Activated CD4-positive, alpha-beta memory T cell treated with anti-CD3 and anti-CD28 coated beads, Interleukin-2, amount 10 ng/mL, durations not matched to agents 7 days and 5 days (primary cell): ENCODE data around the gene PLEKHA3. TPM values are rescaled to one million over a fixed set of nuclear protein-coding genes. Genes with fewer than 3 reads are reported as not detected.

ENCODE experiments used
- CTCF ChIA-PET: fragments of 350-600 bp; sonication (Branson Sonifier 250); formaldehyde crosslinking; loops from one replicate; lab custom pipeline; 2021; ENCODE audit warnings: antibody characterized with exemption, inconsistent platforms; lab: Charles Lee
- POLR2A ChIA-PET: fragments of 350-600 bp; sonication (Branson Sonifier 250); formaldehyde crosslinking; loops from one replicate; lab custom pipeline; 2021; ENCODE audit warnings: antibody characterized with exemption; lab: Charles Lee
- DNase-seq: peaks from one replicate; pipeline ENCODE4 v3.0.0-alpha.2; 2020
- H3K27ac Mint-ChIP-seq: one replicate; pipeline ENCODE4 v1.8.0; 2021; ENCODE audit warnings: mild to moderate bottlenecking, mixed read lengths
- H3K27me3 Mint-ChIP-seq: one replicate; pipeline ENCODE4 v1.8.0; 2021; ENCODE audit warnings: mixed read lengths
- H3K36me3 Mint-ChIP-seq: one replicate; pipeline ENCODE4 v1.8.0; 2021; ENCODE audit warnings: low read depth, mixed read lengths
- H3K4me1 Mint-ChIP-seq: one replicate; pipeline ENCODE4 v1.8.0; 2021; ENCODE audit warnings: mixed read lengths
- H3K4me3 Mint-ChIP-seq: one replicate; pipeline ENCODE4 v1.8.0; 2021; ENCODE audit warnings: mild to moderate bottlenecking, mixed read lengths
- H3K9me3 Mint-ChIP-seq: one replicate; pipeline ENCODE4 v1.8.0; 2021; ENCODE audit warnings: mixed read lengths
- total RNA-seq, 2 experiments: library from RNA; stranded (reverse); gene quantifications; one replicate each; pipeline ENCODE4 v1.2.3, GENCODE V29; 2021

PLEKHA3 gene
- 10 to 100 TPM; 27.7 to 28.7 TPM for total RNA-seq

DNA sequence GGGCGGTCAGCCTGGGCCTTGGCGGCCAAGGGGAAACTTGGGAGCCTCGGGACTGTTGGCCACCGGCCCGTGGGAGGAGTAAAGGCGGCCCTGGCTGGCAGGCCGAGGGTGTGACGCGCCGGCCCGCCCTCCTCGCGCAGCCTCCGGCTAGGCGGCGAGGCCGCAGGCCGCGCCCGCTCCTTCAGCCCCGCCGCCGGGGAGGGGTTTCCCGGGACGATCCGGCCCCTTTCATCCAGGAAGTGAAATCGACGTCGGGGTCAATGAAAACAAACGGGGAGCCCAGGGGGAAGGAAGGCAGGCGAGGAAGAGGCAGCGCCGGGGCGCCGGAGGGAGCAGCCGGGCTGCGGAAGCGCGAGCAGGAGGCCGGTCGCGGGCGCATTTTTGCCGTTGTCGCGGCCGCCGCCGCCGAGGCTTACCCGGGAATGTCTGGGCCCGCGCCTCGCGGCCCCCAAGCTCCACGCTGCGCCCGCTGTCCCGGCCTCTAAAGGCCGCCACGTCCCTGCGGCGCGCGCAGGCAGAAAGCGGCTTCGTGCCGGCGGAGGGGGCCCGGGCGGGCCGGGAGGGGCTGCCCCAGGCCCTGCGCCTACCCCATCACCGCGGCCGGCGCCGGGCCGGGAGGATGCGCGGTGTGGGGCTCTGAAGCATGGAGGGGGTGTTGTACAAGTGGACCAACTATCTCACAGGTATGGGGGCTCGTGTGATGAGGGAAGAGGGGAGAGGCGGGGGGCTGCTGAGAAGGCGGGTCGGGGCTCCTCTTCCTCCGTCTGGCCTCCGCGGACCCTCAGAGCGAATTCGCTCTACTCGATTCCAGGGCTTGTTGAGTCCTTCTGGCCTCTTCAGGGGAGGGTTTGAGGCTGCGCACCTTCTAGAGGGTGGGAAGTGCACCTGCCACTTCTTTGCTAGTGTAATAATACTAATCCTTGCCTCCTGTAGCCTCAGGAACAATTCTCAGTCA is at the start of gene PLEKHA3:
Gene PLEKHA3 (plus strand): TSS at position 231 of the 955 bp plus-strand sequence. CDS start 413 bp downstream, at position 644.
- Mint-ChIP-seq H3K4me1 (peaks cover 52% of the 10 kb centered on the region), H3K4me3 (peak within 1 kb of the TSS; percentile 95), H3K9me3 (no peaks in the 10 kb centered on the region), H3K27ac (peak within 1 kb of the TSS; percentile 99), H3K27me3 (no peaks in the 10 kb centered on the region), H3K36me3 (peaks cover 9% of the 10 kb centered on the region)
- peak; percentile 83 for DNase-seq
- CTCF ChIA-PET = interaction anchor here (0.8 to 2.3 kb wide), 6 partner anchors 15 to 66 kb away, joined by 3 to 15 read pairs (median 4); partner anchors contain the start of genes PJVK and PRKRA
- POLR2A ChIA-PET = interaction anchor here (0.6 to 2.5 kb wide), 12 partner anchors 12 to 67 kb away, joined by 3 to 14 read pairs (median 4); partner anchors contain the start of genes PJVK and PRKRA

- POLR2A ChIA-PET = interaction anchor here (1.2 to 1.5 kb wide), 2 partner anchors 13 to 22 kb away, joined by 3 to 4 read pairs; no protein-coding TSS in a partner anchor
- Mint-ChIP-seq H3K27ac (no peak overlapping the region), H3K9me3 (no peaks in the 10 kb centered on the region), H3K36me3 (peaks cover 57% of the 10 kb centered on the region), H3K4me1 (no peaks in the 10 kb centered on the region), H3K4me3 (no peak overlapping the region), H3K27me3 (no peaks in the 10 kb centered on the region)
- no peak for DNase-seq
- CTCF ChIA-PET = no interaction called here
Observed at GRCh38 chr2:178436662-178437061, 43.6 kb upstream of the PLEKHA3 start.

- no peak overlapping the region for H3K4me3 Mint-ChIP-seq
- no peak for DNase-seq
- CTCF ChIA-PET = interaction anchor here (1.0 to 1.2 kb wide), 2 partner anchors 27 to 44 kb away, joined by 3 to 4 read pairs; no protein-coding TSS in a partner anchor
- H3K36me3 Mint-ChIP-seq = peaks cover 55% of the 10 kb centered on the region
- H3K4me1 Mint-ChIP-seq = no peaks in the 10 kb centered on the region
- no peaks in the 10 kb centered on the region for H3K27me3 Mint-ChIP-seq
- POLR2A ChIA-PET = interaction anchor here (1.1 to 2.0 kb wide), 2 partner anchors 9 to 28 kb away, joined by 3 to 6 read pairs; partner anchors contain the start of gene PRKRA
- H3K27ac Mint-ChIP-seq = no peak overlapping the region
- no peaks in the 10 kb centered on the region for H3K9me3 Mint-ChIP-seq
Observed at GRCh38 chr2:178441426-178441825, 38.8 kb upstream of the PLEKHA3 start.

GRCh38 chr2:178448968-178449661 is 31.1 kb upstream of the PLEKHA3 start:
- H3K27ac Mint-ChIP-seq = peak overlapping the region; percentile 14
- H3K4me1 Mint-ChIP-seq = peaks cover 30% of the 10 kb centered on the region
- no peaks in the 10 kb centered on the region for H3K9me3 Mint-ChIP-seq
- CTCF ChIA-PET = interaction anchor here (1.0 to 5.6 kb wide), 4 partner anchors 35 to 337 kb away, joined by 3 to 29 read pairs (median 7); partner anchors contain the start of gene RBM45
- peak overlapping the region; percentile 21 for H3K4me3 Mint-ChIP-seq
- H3K36me3 Mint-ChIP-seq = peaks cover 35% of the 10 kb centered on the region
- no peak for DNase-seq
- H3K27me3 Mint-ChIP-seq = no peaks in the 10 kb centered on the region
- POLR2A ChIA-PET = interaction anchor here (0.8 to 3.5 kb wide), 9 partner anchors 9 to 74 kb away, joined by 3 to 78 read pairs (median 5); partner anchors contain the start of gene PLEKHA3

- Mint-ChIP-seq H3K27me3 (peaks cover 3% of the 10 kb centered on the region), H3K27ac (peak overlapping the region; percentile 87), H3K9me3 (no peaks in the 10 kb centered on the region), H3K4me3 (peak overlapping the region; percentile 83), H3K36me3 (peaks cover 30% of the 10 kb centered on the region), H3K4me1 (peaks cover 30% of the 10 kb centered on the region)
- CTCF ChIA-PET = interaction anchor here (1.0 to 5.6 kb wide), 5 partner anchors 18 to 338 kb away, joined by 3 to 29 read pairs (median 4); partner anchors contain the start of gene RBM45
- no peak for DNase-seq
- POLR2A ChIA-PET = interaction anchor here (0.7 to 3.5 kb wide), 14 partner anchors 8 to 338 kb away, joined by 3 to 78 read pairs (median 4); partner anchors contain the start of genes PLEKHA3 and RBM45
Observed at GRCh38 chr2:178449700-178450523, 30.3 kb upstream of the PLEKHA3 start.

DNA sequence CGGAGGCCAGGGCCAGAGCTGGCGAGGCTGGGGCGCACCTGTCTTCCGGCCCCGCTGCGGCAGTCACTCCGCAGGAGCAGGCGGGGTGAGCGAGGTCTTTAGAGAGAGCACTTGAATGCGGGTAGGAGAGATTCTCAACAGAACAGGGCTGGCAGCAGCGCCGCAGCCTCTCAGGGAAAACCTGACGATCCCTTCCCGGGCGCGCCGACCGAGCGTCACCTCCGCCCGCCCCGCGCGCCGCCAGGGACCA is 29.8 kb upstream of the PLEKHA3 start:
- H3K4me3 Mint-ChIP-seq = peak overlapping the region; percentile 83
- CTCF ChIA-PET = interaction anchor here (0.9 to 5.6 kb wide), 11 partner anchors 18 to 338 kb away, joined by 3 to 29 read pairs (median 4); partner anchors contain the start of genes PLEKHA3 and RBM45
- peaks cover 5% of the 10 kb centered on the region for H3K27me3 Mint-ChIP-seq
- DNase-seq = peak; percentile 81
- POLR2A ChIA-PET = interaction anchor here (0.7 to 3.5 kb wide), 17 partner anchors 9 to 338 kb away, joined by 3 to 78 read pairs (median 5); partner anchors contain the start of genes FKBP7, PLEKHA3 and RBM45
- H3K9me3 Mint-ChIP-seq = no peaks in the 10 kb centered on the region
- peaks cover 25% of the 10 kb centered on the region for H3K36me3 Mint-ChIP-seq
- peak overlapping the region; percentile 87 for H3K27ac Mint-ChIP-seq
- peaks cover 30% of the 10 kb centered on the region for H3K4me1 Mint-ChIP-seq

- CTCF ChIA-PET = interaction anchor here (0.7 to 5.6 kb wide), 11 partner anchors 17 to 332 kb away, joined by 3 to 29 read pairs (median 4); partner anchors contain the start of gene PLEKHA3
Observed at GRCh38 chr2:178450774-178451525, 29.3 kb upstream of the PLEKHA3 start, which contains the start of the genes PJVK and PRKRA. PJVK (plus strand) TSS chr2:178451378; CDS start chr2:178453410, 2,032 bp downstream. PRKRA (minus strand) TSS chr2:178451175; CDS start chr2:178451030, 145 bp downstream.

GRCh38 chr2:178452334-178452733 is 27.9 kb upstream of the PLEKHA3 start:
- Mint-ChIP-seq H3K36me3 (peaks cover 17% of the 10 kb centered on the region), H3K4me1 (peaks cover 30% of the 10 kb centered on the region), H3K9me3 (no peaks in the 10 kb centered on the region), H3K27me3 (peaks cover 5% of the 10 kb centered on the region), H3K27ac (no peak overlapping the region), H3K4me3 (no peak overlapping the region)
- ChIA-PET POLR2A (interaction anchor here (1.2 to 1.3 kb wide), 2 partner anchors 15 to 37 kb away, joined by 3 to 6 read pairs; no protein-coding TSS in a partner anchor), CTCF (interaction anchor here (1.7 kb wide), 1 partner anchor 333 kb away, joined by 3 read pairs; no protein-coding TSS in a partner anchor)
- DNase-seq = no peak

More at GRCh38 chr2:178450774-178451525, 29.3 kb upstream of the PLEKHA3 start, which contains the start of the genes PJVK and PRKRA:
- Mint-ChIP-seq H3K9me3 (no peaks in the 10 kb centered on the region), H3K27ac (peak within 1 kb of the TSS; percentile 87), H3K36me3 (peaks cover 25% of the 10 kb centered on the region), H3K4me3 (peak within 1 kb of the TSS; percentile 83), H3K27me3 (peaks cover 5% of the 10 kb centered on the region), H3K4me1 (peaks cover 30% of the 10 kb centered on the region)
- POLR2A ChIA-PET = interaction anchor here (0.6 to 3.5 kb wide), 20 partner anchors 9 to 339 kb away, joined by 3 to 78 read pairs (median 5); partner anchors contain the start of genes FKBP7, PLEKHA3 and RBM45
- DNase-seq = peak; percentile 95

GRCh38 chr2:178452870-178453269 is 27.4 kb upstream of the PLEKHA3 start:
- peaks cover 29% of the 10 kb centered on the region for H3K4me1 Mint-ChIP-seq
- H3K4me3 Mint-ChIP-seq = no peak overlapping the region
- peaks cover 17% of the 10 kb centered on the region for H3K36me3 Mint-ChIP-seq
- H3K27me3 Mint-ChIP-seq = peaks cover 5% of the 10 kb centered on the region
- ChIA-PET POLR2A (interaction anchor here (1.2 kb wide), 1 partner anchor 38 kb away, joined by 3 read pairs; no protein-coding TSS in a partner anchor), CTCF (interaction anchor here (0.5 kb wide), 1 partner anchor 40 kb away, joined by 3 read pairs; no protein-coding TSS in a partner anchor)
- DNase-seq = no peak
- H3K9me3 Mint-ChIP-seq = no peaks in the 10 kb centered on the region
- H3K27ac Mint-ChIP-seq = no peak overlapping the region

DNA sequence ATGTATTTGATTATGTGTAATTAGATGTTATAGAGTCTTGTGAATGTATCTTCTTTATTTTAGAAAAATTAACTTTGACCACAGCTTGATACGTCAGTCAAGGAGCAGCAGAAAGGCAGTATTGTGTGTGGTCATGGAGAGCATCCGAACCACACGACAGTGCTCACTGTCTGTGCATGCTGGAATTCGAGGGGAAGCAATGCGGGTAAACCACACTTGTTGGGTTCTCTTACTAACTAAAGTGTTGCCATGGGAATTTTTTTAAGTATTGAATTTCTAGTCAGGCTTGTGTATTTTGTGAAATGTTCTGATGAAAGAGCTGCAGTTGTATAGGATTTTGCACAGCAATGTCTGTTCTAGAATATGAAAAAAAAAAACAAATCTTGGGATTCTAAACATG is 24.3 kb upstream of the PLEKHA3 start:
- DNase-seq = no peak
- POLR2A ChIA-PET = no interaction called here
- Mint-ChIP-seq H3K36me3 (no peaks in the 10 kb centered on the region), H3K4me3 (no peak overlapping the region), H3K27me3 (peaks cover 5% of the 10 kb centered on the region), H3K9me3 (no peaks in the 10 kb centered on the region), H3K4me1 (peaks cover 5% of the 10 kb centered on the region), H3K27ac (no peak overlapping the region)
- CTCF ChIA-PET = no interaction called here
